Jurkat, Clone E6-1 (cell line): ENCODE data around the gene NALCN.

Experiments
- DNase-seq: peaks from one replicate; pipeline ENCODE4 v3.0.0-alpha.2; 2011; ENCODE audit warnings: low read depth, low spot score
- H3K4me3 ChIP-seq: 2 replicates; pipeline ENCODE4 v1.5.1; 2011; ENCODE audit warnings: mild to moderate bottlenecking, low read length, control low read depth, moderate library complexity

NALCN gene

GRCh38 chr13:101417501-101417900 is 1.2 kb upstream of the NALCN start:
- DNase-seq, result no peak
- no peak overlapping the region for H3K4me3 ChIP-seq

- no peak overlapping the region for H3K4me3 ChIP-seq
- DNase-seq, result no peak
These were observed 717 bp upstream of the NALCN start for GRCh38 chr13:101417043-101417406.

GRCh38 chr13:101415358-101416174 is 742 bp downstream of the NALCN start:
- no peak for DNase-seq
- H3K4me3 ChIP-seq, result no peak overlapping the region

GRCh38 chr13:101412076-101412475 is 4.2 kb downstream of the NALCN start:
- no peak for DNase-seq
- H3K4me3 ChIP-seq, result no peak overlapping the region

GRCh38 chr13:101408992-101409656 is 7.2 kb downstream of the NALCN start:
- no peak overlapping the region for H3K4me3 ChIP-seq
- no peak for DNase-seq

- no peak overlapping the region for H3K4me3 ChIP-seq
These were observed 8.2 kb downstream of the NALCN start for GRCh38 chr13:101408154-101408553.

GRCh38 chr13:101406791-101407190 is 9.5 kb downstream of the NALCN start:
- H3K4me3 ChIP-seq, result no peak overlapping the region
- no peak for DNase-seq

More at GRCh38 chr13:101408154-101408553, 8.2 kb downstream of the NALCN start:
- DNase-seq, result no peak

GRCh38 chr13:101401196-101401595 is 15.1 kb downstream of the NALCN start:
- DNase-seq, result no peak
- no peak overlapping the region for H3K4me3 ChIP-seq

GRCh38 chr13:101399365-101399764 is 16.9 kb downstream of the NALCN start:
- DNase-seq, result no peak

GRCh38 chr13:101398920-101399319 is 17.4 kb downstream of the NALCN start:
- H3K4me3 ChIP-seq, result no peak overlapping the region
- no peak for DNase-seq

More at GRCh38 chr13:101399365-101399764, 16.9 kb downstream of the NALCN start:
- no peak overlapping the region for H3K4me3 ChIP-seq

GRCh38 chr13:101398191-101398590 is 18.1 kb downstream of the NALCN start:
- DNase-seq, result no peak
- H3K4me3 ChIP-seq, result no peak overlapping the region

GRCh38 chr13:101397742-101398141 is 18.6 kb downstream of the NALCN start:
- H3K4me3 ChIP-seq, result no peak overlapping the region
- no peak for DNase-seq

GRCh38 chr13:101394605-101395004 is 21.7 kb downstream of the NALCN start:
- no peak overlapping the region for H3K4me3 ChIP-seq
- no peak for DNase-seq

GRCh38 chr13:101393140-101393539 is 23.2 kb downstream of the NALCN start:
- DNase-seq, result no peak
- no peak overlapping the region for H3K4me3 ChIP-seq

- H3K4me3 ChIP-seq, result no peak overlapping the region
- DNase-seq, result no peak
These were observed 25.8 kb downstream of the NALCN start for GRCh38 chr13:101390461-101390860.

GRCh38 chr13:101384929-101385328 is 31.4 kb downstream of the NALCN start:
- H3K4me3 ChIP-seq, result no peak overlapping the region
- DNase-seq, result no peak

- DNase-seq, result no peak
- H3K4me3 ChIP-seq, result no peak overlapping the region
These were observed 32.7 kb downstream of the NALCN start for GRCh38 chr13:101383595-101383994.

GRCh38 chr13:101382701-101383100 is 33.6 kb downstream of the NALCN start:
- no peak overlapping the region for H3K4me3 ChIP-seq
- DNase-seq, result no peak

- DNase-seq, result no peak
- H3K4me3 ChIP-seq, result no peak overlapping the region
These were observed 34.2 kb downstream of the NALCN start for GRCh38 chr13:101382086-101382485.

GRCh38 chr13:101360525-101360924 is 55.8 kb downstream of the NALCN start:
- no peak for DNase-seq
- no peak overlapping the region for H3K4me3 ChIP-seq

GRCh38 chr13:101354895-101355294 is 61.4 kb downstream of the NALCN start:
- DNase-seq, result no peak
- no peak overlapping the region for H3K4me3 ChIP-seq
